Skeletal muscle satellite cell (primary cell): ENCODE measurements around the gene COQ4.
A peak's percentile ranks its signal among the peaks of the same experiment; 100 is the strongest.
"Not testable (repeated sequence)": the region's sequence is repeated elsewhere in the genome, so short reads cannot be mapped to it uniquely, and the experiment has no call there.

ENCODE experiments used
- H3K27me3 ChIP-seq: 2 replicates; pipeline ENCODE4 v1.7.0; 2013; ENCODE audit warnings: low read length; ENCODE audit not compliant: control insufficient read depth, insufficient read depth
- H3K36me3 ChIP-seq: 2 replicates; pipeline ENCODE4 v1.7.0; 2013; ENCODE audit warnings: mild to moderate bottlenecking, control low read depth, low read length; ENCODE audit not compliant: insufficient read depth
- H3K4me1 ChIP-seq: 2 replicates; pipeline ENCODE4 v1.7.0; 2013; ENCODE audit warnings: low read length; ENCODE audit not compliant: control insufficient read depth, insufficient read depth
- H3K4me2 ChIP-seq: 2 replicates; pipeline ENCODE4 v1.7.0; 2013; ENCODE audit warnings: mild to moderate bottlenecking, low read length
- H3K4me3 ChIP-seq: 2 replicates; pipeline ENCODE4 v1.7.0; 2013; ENCODE audit warnings: low read length
- H3K9ac ChIP-seq: 2 replicates; pipeline ENCODE4 v1.7.0; 2013; ENCODE audit warnings: mild to moderate bottlenecking, low read depth, low read length, moderate library complexity
- H3K9me3 ChIP-seq: replicated peaks from 2 replicates; pipeline ENCODE4 v1.7.0; 2013; ENCODE audit warnings: mild to moderate bottlenecking, control low read depth, low read length

COQ4 gene

GRCh38 chr9:128335161-128335560, 12.5 kb downstream of the COQ4 start:
- H3K27me3 ChIP-seq: no peaks in the 10 kb centered on the region
- no peak overlapping the region for H3K4me2 ChIP-seq
- H3K4me1 ChIP-seq: no peaks in the 10 kb centered on the region
- no peak overlapping the region for H3K4me3 ChIP-seq
- H3K9ac ChIP-seq: no peak overlapping the region
- peaks cover 18% of the 10 kb centered on the region for H3K36me3 ChIP-seq
- no peaks in the 10 kb centered on the region for H3K9me3 ChIP-seq

GRCh38 chr9:128335914-128336313, 13.3 kb downstream of the COQ4 start:
- Histone ChIP-seq H3K4me3 (no peak overlapping the region), H3K36me3 (peaks cover 18% of the 10 kb centered on the region), H3K4me1 (no peaks in the 10 kb centered on the region), H3K4me2 (no peak overlapping the region), H3K27me3 (no peaks in the 10 kb centered on the region), H3K9me3 (no peaks in the 10 kb centered on the region), H3K9ac (no peak overlapping the region)

GRCh38 chr9:128337936-128338335, 15.3 kb downstream of the COQ4 start:
- no peaks in the 10 kb centered on the region for H3K9me3 ChIP-seq
- peaks cover 4% of the 10 kb centered on the region for H3K4me1 ChIP-seq
- H3K9ac ChIP-seq: no peak overlapping the region
- H3K36me3 ChIP-seq: peaks cover 13% of the 10 kb centered on the region
- H3K4me2 ChIP-seq: no peak overlapping the region
- H3K27me3 ChIP-seq: no peaks in the 10 kb centered on the region
- H3K4me3 ChIP-seq: no peak overlapping the region

DNA sequence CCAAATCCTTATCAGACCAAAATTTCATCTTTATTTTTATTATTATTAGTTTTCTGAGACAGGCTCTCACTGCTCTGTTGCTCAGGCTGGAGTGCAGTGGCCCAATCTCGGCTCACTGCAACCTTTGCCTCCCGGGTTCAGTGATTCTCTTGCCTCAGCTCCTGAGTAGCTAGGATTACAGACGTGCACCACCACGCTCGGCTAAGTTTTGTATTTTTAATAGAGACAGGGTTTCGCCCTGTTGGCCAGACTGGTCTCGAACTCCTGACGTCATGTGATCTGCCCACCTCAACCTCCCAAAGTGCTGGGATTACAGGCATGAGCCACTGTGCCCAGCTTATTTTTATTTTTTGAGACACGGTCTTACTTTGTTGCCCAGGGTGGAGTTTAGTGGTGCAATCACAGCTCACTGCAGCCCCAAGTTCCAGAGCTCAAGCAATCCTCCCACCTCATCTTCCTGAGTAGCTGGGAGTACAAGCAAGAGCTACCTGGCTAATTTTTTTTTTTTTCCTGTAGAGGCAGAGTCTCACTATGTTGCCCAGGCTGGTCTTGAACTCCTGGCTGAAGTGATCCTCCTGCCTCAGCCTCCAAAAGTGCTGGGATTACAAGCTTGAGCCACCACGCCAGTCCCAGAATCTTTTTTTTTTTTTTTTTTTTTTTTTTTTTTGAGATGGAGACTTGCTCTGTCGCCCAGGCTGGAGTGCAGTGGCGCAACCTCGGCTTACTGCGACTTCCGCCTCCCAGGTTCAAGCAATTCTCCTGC, 16.4 kb downstream of the COQ4 start:
- not testable (repeated sequence) for H3K27me3 ChIP-seq, H3K9me3 ChIP-seq, H3K4me2 ChIP-seq, H3K9ac ChIP-seq, H3K4me3 ChIP-seq, H3K4me1 ChIP-seq
- peaks cover 14% of the 10 kb centered on the region for H3K36me3 ChIP-seq

DNA sequence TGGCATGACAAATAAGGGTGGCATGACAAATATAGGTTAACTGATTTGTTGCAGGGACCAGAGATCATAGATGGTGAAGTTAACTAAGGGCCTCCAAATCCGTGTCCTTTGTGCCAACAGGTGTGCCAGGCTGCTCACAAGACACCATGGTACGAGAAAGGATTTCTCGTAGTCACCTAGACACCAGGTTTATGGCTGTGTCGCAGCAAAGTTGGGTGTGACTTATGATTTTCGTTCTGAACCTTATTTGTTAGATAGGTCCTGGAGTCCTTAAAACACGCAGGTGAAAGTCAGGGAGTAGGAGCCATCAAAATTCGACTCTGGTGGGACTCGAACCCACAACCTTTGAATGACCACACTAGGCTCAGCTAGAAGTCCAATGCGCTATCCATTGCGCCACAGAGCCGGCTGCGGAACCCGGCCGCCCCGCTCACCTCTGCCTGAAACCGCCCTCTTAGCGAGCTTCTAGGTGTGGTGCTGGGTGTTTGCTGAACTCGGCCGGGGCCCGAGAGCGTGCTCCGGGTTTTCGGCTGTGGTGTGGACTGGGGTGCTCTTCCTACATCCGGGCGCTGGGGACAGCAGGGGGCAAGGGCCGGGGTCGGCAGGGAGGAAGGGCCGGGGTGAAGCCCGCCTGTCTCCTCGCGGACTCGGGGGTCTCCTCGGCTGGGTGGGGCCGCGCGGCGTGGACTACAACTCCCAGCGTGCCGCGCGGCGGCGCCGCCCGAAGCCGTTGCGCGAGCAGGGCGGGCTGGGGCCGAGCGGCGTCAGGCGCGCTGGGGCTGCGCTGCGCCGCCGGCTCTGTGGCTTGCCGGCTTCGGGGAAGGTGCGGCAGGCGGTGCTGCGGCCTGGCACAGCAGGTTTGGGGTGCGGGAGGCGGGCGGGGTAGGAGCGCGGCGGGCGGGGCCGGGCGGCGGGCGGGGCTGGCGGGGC, 17.4 kb downstream of the COQ4 start, which contains the start of gene SLC27A4:
Gene SLC27A4 (plus strand): TSS at position 767 of the 930 bp plus-strand sequence. CDS start 2,606 bp downstream, outside the sequence.
- peak within 1 kb of the TSS; percentile 93 for H3K4me2 ChIP-seq
- H3K4me1 ChIP-seq: peaks cover 4% of the 10 kb centered on the region
- H3K4me3 ChIP-seq: peak within 1 kb of the TSS; percentile 97
- H3K27me3 ChIP-seq: no peaks in the 10 kb centered on the region
- H3K36me3 ChIP-seq: peaks cover 24% of the 10 kb centered on the region
- H3K9me3 ChIP-seq: no peaks in the 10 kb centered on the region
- H3K9ac ChIP-seq: peak within 1 kb of the TSS; percentile 81

DNA sequence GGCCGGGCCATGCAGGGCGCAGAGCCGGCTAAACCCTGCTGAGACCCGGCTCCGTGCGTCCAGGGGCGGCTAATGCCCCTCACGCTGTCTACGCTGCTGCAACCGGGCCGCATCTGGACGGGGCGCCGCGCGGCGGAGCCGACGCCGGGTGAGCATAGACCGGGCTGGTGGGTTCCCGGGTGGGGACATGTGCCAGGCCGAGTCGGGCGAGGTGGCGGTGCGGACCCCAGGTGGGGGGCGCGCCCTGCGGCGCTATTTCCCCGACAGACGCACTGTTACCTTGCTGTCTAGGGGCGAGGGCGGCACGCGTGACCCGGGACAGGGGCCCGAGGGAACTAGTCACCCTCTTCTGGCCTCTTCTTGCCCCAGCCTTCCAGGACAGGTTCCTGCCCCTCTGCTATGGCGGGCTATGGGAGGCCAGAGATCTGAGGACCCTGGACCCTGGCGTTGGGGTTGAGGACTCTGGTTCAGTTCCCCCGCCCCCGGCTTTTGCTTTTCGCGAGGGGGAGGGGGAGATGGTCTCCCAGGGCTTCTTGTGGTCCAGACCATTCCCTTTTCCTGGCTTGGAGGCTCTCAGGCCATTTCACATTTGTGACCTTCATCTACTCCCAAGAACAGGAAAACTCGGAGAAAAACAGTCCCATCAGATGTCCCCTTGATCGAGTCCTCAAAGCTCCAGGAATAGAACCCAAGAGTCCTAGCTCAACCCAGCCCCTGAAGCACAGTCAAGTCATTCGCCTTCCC, 18.2 kb downstream of the COQ4 start:
- Histone ChIP-seq H3K4me2 (peak overlapping the region; percentile 93), H3K4me1 (peaks cover 4% of the 10 kb centered on the region), H3K9ac (peak overlapping the region; percentile 81), H3K9me3 (no peaks in the 10 kb centered on the region), H3K36me3 (peaks cover 32% of the 10 kb centered on the region), H3K4me3 (peak overlapping the region; percentile 97), H3K27me3 (no peaks in the 10 kb centered on the region)

DNA sequence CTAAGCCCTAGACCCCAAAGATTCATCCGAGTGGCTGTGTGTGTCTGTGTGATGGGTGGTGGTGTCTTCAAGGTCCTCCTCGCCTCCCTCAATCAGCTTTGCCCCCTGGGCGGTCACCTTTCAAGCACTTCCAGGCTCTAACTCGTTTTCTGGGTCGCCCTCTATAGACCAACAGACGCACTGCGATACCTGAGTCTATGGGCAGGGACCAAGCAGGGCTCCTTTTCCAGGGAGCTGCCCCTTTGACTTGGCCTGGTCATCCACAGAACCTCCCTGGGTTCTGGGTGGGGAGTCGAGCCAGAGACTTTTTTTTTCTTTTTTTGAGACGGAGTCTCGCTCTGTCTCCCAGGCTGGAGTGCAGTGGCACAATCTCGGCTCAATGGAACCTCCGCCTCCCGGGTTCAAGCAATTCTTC, 18.8 kb downstream of the COQ4 start:
- no peaks in the 10 kb centered on the region for H3K27me3 ChIP-seq
- H3K36me3 ChIP-seq: peaks cover 34% of the 10 kb centered on the region
- H3K4me2 ChIP-seq: peak overlapping the region; percentile 93
- peaks cover 4% of the 10 kb centered on the region for H3K4me1 ChIP-seq
- no peaks in the 10 kb centered on the region for H3K9me3 ChIP-seq
- peak overlapping the region; percentile 97 for H3K4me3 ChIP-seq
- H3K9ac ChIP-seq: peak overlapping the region; percentile 81

- Histone ChIP-seq H3K4me1 (peaks cover 4% of the 10 kb centered on the region), H3K4me3 (no peak overlapping the region), H3K9ac (no peak overlapping the region), H3K27me3 (no peaks in the 10 kb centered on the region), H3K9me3 (no peaks in the 10 kb centered on the region), H3K36me3 (peaks cover 44% of the 10 kb centered on the region), H3K4me2 (no peak overlapping the region)
Observed at GRCh38 chr9:128342971-128343680, 20.5 kb downstream of the COQ4 start.

GRCh38 chr9:128343855-128344254, 21.2 kb downstream of the COQ4 start:
- H3K27me3 ChIP-seq: no peaks in the 10 kb centered on the region
- no peak overlapping the region for H3K4me2 ChIP-seq
- no peak overlapping the region for H3K4me3 ChIP-seq
- H3K4me1 ChIP-seq: peaks cover 4% of the 10 kb centered on the region
- H3K36me3 ChIP-seq: peaks cover 50% of the 10 kb centered on the region
- no peak overlapping the region for H3K9ac ChIP-seq
- H3K9me3 ChIP-seq: no peaks in the 10 kb centered on the region

GRCh38 chr9:128344931-128345605, 22.4 kb downstream of the COQ4 start:
- Histone ChIP-seq H3K9ac (no peak overlapping the region), H3K36me3 (peaks cover 61% of the 10 kb centered on the region), H3K9me3 (no peaks in the 10 kb centered on the region), H3K4me3 (no peak overlapping the region), H3K4me2 (no peak overlapping the region), H3K27me3 (no peaks in the 10 kb centered on the region), H3K4me1 (peaks cover 4% of the 10 kb centered on the region)
